HuH-7 (cell line): ENCODE results near the gene PDCD1LG2.

Source experiments
- DNase-seq: peaks from one replicate; pipeline ENCODE4 v3.0.0; 2011; ENCODE audit warnings: low spot score

Gene PDCD1LG2

DNA sequence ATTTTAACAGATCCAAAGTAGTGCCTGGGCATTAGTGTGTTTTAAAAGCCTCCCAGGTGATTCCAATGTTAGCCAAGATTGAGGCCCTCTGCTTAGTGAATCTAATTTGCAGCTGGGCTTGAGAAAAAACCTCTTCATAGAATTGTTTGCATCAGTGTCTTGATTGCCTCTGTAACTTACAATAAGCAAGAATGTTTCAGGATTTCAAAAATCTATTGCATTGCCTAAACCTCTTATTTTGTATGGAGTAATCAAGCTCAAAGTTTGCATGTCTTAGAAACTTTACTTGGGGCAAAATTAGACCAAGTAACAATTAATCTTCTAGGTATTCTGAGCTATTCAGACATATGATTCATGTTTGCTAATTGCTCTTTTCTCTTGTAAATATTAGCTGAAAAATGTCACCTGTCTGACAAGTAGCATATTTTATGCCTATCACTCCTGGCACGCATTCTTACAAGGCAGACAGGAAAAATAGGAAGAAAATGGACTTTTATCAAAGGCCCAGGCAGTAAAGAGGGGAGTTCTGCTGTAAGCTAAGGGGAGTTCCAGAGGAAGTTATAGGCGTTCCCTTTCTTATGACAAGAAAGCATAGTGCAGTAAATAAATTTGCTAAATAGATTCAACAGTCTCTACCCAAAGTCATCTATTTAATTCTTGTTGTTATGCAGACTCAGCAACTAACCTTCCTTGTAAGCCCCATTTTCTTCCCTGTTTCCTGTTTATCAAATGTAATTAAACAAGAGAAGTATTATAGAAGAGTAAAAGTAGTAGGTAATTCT lies 21.0 kb downstream of the PDCD1LG2 start:
- DNase-seq: no peak

DNA sequence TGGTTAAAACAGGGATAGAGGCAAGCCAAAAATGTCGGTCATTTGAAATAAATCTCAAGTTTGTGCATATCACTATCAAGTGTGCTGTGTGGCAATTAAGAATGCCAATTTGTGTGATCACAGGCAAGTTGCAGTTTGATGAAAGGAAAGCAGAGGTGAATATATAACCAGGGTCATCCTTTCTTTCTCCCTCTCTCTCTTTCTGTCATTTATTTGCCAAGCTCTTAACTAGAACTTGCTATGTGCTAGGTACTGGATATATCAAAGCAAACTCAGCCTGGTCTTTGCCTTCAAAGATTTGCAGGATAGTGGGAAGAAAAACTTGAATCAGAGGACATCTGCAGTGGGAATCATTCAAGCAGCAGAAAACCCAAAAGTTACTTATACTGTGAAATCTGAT lies 22.0 kb downstream of the PDCD1LG2 start:
- DNase-seq: no peak

DNA sequence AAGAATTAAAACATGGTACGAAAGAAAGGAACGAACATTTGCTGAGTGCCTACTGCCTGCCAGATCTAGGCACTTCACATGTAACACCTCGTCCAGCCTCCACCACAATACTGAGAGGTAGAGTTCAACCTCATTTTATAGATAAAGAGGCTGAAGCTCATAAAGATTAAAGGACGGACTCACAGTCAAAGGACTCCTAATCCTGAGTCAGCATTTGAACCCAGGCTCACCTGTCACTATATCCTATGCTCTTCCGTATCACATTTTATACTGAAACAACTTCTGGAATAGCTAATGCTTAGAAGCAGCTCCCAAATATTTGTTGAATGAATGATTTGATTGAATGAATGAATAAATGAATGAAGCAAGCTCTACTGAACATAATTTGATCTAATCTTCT lies 22.5 kb downstream of the PDCD1LG2 start:
- no peak for DNase-seq

DNA sequence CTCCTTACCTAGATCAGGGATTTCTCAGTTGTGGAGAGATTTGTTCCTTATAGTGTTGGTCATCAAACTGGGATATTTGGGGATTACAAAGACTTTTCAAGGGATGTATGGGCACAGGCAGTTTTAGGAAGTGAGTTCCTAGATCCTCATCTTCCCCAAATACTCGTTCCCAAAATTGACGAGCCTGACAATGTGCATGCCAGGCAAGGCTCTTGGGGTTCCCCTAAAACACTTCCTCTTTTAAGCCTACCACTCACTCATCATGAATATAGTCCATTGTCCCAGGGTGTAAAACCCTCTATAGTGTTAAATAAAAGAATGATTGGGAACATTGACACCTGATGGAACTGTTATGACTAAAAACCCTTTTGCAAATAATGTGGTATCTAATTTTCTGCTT lies 26.4 kb downstream of the PDCD1LG2 start:
- DNase-seq: no peak

DNA sequence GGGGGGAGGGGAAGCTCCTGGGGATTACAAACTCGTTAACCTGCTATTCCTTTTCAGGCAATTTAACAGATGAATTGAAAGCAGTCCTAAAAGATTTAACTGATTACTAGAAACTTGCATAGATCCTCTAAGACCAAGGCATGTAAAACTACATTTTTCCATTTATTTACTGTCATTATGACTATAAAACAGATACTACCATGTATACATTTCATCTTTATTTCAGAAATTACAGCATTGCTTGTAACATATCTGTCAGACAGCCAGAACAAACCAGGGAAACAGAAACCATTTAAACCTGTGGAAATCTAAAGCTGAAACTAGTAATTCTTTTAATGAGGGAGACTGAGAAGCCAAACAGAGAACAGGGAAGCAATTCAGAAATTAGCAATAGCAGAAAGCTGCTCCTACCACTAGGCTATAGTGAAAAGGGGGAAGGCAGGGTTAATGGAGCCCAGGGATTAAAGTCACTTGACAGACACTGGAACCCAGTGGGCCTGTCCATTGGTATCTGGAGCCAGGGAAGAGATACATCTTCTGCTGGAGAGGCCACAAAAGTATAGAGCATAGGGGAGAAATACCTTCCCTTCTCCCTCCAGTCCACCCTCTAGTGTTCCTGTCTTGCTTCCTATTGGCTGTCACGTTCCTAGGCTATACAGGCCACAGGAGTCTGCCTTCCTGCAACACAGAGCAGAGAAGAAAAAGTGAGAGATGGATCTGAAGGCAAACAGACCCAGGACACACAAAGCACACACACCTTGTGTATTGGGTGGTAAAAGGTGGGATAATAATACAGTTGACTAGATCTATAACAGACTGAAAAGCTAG lies 33.8 kb downstream of the PDCD1LG2 start:
- no peak for DNase-seq

DNA sequence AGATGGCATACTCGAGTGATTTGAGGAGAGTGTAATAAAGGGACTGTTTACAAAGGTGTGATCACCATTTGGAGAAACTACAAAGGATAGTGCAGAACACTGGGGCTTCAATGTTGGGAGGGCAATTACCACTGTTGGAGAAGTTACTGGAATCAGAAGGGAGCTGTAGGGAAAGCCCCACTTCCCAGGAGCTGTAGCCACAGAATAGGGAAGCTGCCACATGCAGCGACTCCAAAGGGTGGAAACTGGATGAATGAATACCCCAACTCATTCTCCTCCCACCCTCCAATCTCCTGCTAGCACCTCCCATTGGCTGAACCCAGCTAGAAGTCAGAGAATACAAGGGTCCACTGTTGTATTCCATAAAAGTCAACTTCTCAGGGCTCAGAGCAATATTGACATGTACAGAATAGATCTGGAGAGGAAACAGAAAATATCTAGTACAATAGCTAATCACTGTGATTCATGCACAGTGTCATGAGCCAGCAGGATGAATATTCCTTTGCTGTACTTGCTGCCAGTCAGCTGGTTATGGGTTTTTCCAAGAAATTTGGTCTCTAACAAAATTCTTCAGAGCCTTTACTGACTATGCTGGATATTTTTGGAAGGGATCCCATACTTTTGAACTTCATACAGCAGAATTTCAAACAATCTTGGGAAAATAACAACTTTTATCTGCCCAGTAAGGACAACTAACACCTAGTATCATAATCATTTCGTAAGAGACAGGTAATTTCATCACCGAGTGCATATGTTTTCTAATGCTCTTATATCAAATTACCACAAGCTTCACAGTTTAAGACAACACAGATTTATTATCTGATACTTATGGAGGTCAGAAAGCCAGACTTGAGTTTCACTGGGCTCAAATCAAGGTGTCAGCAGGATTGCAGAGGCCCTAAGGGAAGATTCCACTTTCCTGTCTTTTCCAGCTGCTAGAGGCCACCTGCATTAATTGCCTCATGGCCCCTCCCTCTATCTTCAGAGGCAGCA lies 39.6 kb downstream of the PDCD1LG2 start:
- no peak for DNase-seq

DNA sequence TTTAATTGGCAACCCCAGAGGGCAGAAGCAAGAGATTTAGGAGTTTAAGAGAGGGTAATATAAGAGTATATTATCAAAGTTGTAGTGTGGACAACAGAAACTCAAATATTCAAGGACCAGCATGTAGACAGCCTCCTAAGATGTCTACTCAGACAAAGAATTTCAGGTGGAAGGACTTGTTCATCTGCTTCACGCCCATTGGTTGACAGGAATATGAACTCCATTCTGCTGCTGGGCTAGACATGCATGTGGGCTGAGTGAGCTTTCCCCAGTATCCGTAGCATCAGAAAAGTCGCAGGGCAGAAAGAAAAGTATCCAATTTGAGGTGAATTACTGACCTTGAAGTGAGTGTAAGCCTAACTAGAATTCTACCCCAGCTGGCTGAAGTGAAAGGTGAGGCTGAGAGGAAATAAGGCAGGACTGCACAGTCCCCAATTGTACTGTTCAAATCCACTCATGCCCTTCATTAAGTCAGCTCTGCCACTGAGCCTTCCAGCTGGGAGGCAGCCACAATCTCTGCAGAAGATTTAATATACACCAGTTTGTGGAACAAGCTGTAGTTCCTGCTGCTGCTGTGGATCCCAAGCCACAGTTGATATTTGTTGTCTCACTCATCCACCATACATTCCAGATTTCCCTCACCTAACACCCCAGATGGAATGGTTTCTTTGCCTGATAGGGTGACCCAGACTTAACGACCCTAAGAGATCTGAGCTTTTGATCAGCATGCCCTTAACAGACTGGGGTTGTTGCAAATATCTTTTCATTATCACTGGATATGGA lies 41.2 kb downstream of the PDCD1LG2 start:
- DNase-seq: no peak

DNA sequence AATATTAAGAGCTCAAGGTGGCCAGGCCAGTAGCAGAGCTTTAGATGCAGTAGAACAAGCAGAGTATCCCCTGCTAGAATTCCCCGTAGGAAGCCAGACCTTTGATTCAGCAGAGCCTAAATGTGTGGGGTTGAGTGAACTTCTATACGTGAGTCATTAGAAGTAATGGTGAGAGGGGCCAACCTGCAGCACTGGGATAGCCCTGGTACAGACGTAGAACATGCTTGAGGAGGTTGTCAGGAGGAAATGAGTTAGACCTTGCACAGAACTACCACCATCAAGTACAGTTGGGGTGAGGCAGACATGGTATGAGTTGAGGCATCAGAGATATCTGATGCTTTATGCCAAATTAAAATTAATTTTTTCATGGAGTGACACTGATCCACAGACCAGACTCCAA lies 42.0 kb downstream of the PDCD1LG2 start:
- DNase-seq: no peak

DNA sequence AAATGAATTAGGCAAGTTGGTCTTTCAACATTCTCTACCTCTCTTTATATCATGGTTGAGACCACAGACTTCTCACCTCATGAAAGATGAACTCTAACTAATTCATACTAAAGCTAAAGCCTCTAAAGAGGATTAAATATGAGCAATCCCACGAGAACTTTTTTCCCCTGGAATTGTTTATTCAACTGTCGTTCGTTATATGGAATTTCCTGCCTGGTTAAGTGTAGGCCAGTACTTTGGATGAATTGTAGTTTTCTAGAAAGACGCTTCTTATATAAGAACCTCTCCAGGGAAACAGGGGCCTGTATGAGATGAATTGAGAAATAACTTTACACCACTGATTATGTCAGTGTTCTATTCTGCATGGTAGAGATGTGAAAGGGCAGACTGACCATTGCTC lies 42.9 kb downstream of the PDCD1LG2 start:
- DNase-seq: no peak

DNA sequence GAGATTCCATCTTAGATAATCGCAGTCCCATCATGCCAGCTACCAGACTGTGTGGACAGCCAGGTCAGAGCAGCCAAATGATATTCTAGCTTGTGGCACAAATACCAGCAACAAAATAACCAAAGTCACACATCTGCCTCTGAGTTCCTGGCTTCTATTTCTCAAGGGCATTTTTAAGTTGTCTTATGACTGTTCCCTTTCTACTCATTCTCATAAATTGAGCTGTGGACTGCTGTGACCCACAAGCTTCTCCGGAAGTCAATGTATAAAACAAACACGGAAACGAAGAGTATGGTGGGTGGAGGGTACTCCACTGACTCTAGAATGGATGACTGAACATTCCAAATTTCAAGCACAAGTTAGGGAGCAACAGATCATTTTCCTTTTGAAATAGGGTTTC lies 43.9 kb downstream of the PDCD1LG2 start:
- no peak for DNase-seq

DNA sequence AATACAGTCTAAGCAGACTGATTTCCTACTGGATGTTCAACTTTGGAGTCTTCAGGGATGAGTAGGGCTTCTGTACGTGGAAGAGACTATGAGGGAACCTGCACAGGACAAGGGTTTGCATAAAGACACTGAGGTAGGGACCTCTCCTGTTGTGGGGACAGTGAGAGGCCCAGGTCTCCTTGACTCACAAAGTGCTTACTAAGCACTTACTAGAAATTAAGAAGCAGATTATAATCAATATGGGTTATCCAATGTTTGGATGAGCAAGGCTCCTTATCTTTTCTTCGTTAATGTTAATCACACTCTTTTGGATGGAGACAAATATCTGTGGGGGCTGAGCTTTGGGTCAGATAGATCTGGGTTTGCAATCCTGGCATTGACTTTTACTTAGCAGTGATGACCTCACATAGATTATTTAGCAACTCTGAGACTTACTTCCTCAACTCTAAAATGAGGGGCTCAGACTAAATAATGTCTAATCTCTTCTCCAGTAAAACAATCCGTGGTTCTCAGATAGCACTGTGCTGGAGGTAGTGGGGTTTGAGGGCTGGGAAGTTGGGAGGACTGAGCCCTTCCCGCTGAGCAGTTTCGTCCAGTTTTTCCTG lies 45.9 kb downstream of the PDCD1LG2 start:
- no peak for DNase-seq

DNA sequence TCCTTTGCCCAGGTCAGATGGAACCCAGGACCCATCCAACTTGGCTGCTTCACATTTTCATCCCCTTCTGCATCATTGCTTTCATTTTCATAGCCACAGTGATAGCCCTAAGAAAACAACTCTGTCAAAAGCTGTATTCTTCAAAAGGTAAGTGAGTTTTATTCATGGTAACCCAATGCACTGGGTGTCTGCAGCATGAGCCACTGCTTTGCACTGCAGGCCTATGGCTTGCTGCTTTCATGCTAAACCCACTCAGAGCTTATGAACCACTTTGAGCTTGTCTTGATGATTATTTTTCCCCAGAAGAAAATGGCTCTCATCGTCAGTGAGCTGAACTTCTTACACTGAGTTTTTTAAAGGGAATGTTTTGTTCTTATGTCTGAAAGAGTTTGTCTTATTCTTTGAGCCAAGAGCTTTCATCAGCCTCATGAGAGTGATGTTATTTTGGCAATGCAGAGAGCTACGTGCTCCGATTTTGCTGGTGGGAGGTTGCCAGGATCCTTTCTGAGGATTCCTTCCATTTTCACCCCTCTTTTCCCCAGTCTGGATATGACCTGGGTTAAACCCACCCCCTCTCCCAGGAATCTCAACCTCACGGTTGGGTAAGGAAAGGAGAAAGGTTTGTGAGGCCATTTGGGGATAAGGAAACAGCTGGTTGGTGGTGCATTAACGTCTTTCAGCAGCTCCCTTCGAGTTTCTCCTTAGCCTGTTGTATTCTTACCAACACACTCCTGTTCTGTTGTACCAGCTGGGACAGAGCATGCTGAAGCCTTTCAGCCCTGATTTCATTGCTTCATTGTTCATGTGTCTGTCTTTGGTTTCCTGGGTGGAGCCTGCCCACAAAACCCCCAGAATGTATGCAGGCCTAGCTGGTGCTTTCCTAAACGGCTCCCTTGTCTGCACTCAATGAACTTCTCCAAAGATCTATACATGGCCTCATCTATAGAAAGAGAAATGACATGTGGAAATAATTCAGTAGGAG lies 47.6 kb downstream of the PDCD1LG2 start:
- no peak for DNase-seq

DNA sequence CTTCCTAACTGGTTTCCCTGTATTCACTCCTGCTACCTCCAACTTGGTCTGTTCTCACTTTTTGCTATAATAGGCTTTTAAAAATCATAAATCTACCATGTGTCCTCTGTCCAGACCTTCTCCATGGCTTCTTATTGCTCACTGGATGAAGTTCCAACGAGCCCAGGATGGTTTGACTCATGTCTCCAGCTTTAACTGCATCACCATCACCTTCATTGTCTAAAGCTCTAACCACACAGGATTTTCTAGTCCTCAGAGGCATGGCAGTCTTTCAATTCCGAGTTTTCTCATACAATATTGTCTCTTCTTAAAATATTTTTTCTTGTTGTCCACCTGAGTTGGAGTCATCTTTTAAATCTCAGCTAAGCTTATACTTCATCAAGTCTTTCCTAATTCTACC lies 49.3 kb downstream of the PDCD1LG2 start:
- no peak for DNase-seq

DNA sequence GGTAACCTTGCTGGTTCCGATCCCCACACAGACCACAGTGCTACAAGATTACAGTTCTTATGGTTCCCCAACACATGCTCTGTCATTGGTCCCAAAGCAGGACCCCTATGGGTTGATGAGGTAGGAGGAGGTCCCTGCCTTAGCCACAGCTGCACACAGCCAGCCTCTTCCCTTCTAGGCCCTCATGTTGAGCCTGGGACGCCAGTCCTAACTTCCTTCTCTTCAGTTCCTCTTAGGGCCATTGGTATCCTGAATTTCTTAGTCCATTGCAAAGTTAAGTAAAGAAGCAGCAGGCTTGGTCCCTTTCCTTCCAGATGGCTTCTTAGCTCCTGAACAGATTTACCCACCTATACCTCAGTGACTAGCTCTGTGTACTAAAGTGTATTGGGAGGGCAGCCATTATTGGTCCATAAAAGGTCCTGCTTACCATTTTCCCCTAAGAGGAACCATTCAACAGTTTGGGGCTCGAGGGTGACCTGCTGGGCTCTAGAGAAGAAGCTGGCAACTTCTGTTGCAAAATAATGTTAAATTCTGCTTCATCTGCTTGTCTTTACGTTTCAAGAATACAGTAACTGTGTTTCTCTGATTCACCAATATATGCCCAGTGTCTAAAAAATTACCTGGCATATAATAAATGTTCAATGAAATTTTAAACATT lies 50.2 kb downstream of the PDCD1LG2 start:
- DNase-seq: no peak

DNA sequence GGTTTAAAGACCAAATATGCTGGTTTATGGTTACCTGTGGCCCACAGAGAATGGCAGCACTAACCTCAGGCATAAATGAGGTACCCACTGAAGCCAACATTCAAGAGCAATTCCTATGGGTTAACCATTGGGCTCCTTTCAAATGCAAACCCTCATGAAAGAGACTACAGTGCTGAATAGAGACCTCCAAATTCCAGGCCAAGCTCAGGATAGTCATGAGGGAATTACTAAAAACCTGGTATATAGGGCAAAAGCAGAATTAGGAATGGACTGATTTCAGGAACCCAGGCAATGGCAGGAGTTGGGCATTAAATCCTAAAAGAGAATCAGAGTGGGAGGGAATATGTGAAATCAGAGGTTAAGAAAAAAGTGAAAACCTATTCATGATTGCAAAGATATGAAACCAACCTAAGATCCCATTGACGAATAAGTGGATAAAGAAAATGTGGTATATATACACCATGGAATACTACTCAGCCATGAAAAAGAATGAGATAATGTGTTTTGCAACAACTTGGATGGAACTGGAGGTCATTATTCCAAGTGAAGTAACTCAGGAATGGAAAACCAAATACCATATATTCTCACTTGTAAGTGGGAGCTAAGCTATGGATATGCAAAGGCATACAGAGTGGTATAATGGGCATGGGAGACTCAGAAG lies 51.6 kb downstream of the PDCD1LG2 start:
- DNase-seq: no peak

DNA sequence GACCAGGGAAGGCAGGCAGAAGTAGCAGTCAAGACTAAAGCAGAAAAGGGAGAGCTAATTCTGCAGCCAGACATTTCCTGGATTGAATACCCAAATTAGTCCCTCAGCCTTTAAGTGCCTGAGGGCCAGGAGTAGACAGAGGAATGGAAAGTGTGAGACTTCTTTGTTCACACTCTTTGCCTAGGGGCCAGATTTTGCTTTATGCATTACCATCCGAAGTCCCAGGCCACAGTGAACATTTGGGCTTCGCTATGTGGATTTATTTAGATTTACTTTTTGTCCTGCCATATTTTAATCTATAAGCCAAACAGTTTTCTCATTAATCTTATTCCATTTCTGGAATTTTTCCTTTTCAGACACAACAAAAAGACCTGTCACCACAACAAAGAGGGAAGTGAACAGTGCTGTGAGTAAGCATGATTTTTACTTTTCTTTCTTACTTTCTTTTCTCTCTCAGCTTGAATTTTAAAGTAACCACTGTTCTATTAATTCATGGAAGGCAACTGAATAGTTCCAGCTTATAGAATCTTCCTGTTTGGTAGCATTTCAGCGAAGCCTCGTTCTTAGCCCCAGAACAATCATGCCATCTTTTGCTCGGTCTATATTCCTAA lies 52.6 kb downstream of the PDCD1LG2 start:
- no peak for DNase-seq

DNA sequence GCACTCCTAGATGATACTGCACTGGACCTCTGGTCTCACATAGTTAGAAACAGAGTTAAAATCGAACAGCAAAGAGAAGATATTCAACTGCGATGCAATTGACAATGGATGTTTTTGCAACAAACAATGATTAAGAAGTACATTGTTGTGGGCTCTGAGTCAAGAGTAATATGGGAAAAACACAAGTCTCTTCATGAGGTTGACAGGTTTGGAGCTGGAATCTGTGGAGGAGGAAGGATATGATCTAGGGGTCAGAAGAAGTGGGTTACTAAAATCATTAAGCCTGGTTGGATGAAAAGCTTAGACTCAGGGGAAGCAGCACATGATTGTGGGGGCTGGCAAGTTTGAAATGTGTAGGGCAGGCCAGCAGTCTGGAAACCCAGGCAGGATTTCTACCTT lies 53.1 kb downstream of the PDCD1LG2 start:
- DNase-seq: no peak

DNA sequence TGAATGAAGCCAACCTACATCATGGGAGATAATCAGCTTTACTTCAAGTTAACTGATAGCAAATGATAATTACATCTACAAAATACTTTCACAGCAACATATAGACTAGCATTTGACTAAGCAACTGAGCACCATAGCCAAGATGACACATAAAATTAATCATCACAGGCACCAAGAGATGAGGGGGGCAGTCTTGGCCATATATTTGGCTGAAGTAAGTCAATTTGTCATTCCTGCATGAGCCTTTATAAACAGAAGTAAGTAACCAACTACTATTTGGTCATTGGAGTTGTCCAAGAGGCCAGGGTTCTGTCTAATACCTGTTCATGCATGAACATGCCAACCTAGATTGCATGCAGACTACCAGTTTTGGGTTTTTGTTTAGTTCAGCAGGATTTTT lies 53.6 kb downstream of the PDCD1LG2 start:
- no peak for DNase-seq
